GM19023 (cell line): ENCODE data around the gene NOD2.

Experiments
- ATAC-seq: cut with Tn5 transposase; IDR thresholded peaks from one replicate; pipeline ENCODE4 v1.9.1; 2021; ENCODE audit warnings: mild to moderate bottlenecking, moderate library complexity; ENCODE audit not compliant: unreplicated experiment

The NOD2 gene

GRCh38 chr16:50778284-50779163 is 85.1 kb downstream of the NOD2 start:
- ATAC-seq = no peak

- ATAC-seq = no peak
These were observed 87.6 kb downstream of the NOD2 start for GRCh38 chr16:50781043-50781442.

- ATAC-seq = no peak
These were observed 88.1 kb downstream of the NOD2 start for GRCh38 chr16:50781518-50781917.
